ENCODE measurements around the gene RPS6KA2.

The RPS6KA2 gene

DNA sequence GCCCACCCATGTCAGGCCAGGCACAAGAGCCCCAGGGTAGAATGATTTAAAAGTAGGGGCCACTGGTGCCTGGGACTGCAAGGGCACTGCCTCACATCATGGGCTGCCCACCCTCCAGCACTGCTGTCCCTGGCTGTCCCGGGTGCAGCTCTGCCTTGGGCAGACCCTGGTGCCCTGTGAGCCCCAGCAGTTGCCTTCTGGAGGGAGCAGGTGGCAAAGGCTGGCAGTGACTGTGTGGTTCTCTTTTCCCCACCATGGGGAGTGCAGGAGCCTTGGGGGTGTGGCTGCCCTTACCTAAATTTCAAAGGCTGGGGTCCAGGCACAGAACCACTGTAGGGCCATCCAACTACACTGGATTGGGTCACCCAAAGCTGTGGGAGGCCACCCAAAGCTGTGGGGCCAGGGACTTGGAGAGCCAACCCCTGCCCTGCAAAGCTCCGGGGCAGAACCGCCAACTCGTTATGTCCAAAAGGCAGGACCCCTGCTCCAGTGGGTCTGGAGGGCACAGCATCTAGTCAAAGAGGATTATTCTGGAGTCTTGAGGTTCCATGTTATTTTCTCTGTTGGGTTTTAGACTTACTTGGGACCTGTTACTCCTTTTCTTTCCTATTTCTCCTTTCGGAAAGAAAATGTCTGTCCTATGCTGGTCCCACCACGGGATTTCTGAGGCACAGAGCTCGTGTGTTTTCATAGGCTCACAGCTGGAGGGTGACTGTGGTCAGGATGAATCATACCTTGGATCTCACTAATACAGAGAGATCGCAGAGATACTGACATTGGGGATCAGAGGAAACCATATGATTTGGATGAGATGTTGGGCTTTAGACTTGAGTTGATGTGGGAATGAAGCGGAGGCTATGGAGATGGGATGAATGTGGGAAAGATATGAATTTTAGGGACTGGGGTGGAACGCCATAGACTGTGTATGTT lies 105.9 kb downstream of the RPS6KA2 start:
- DNase-seq, result no peak

DNA sequence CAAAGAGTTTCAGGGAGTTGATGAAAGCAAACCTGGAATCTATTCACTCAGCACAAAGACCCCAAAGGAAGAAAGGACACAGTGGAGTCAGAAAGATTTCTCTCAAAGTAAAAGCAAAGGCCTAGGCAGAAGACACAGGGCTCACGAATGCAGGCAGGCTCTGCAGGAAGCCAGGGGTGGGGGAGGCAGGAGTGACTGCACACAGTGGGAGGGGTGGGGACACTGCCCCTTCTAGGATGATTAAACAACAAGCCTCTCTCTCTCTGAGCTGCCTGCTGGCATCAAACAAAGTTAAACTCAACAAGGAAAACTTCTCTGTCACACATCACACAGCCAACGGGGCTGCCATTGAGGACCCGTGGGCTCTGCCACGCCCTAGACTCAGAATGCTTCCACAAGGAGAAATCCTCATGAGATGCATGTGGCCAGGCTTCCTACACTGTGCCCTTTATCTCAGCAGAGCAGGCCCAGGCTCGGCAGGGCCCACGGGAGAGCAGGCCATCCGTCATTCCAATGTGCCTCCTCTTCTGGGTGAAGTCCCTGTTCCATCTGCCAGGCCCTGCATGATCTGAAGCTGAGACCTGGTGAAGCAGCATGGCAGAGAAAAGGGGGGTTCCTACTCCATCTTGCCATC lies 110.7 kb downstream of the RPS6KA2 start:
- DNase-seq, result no peak

DNA sequence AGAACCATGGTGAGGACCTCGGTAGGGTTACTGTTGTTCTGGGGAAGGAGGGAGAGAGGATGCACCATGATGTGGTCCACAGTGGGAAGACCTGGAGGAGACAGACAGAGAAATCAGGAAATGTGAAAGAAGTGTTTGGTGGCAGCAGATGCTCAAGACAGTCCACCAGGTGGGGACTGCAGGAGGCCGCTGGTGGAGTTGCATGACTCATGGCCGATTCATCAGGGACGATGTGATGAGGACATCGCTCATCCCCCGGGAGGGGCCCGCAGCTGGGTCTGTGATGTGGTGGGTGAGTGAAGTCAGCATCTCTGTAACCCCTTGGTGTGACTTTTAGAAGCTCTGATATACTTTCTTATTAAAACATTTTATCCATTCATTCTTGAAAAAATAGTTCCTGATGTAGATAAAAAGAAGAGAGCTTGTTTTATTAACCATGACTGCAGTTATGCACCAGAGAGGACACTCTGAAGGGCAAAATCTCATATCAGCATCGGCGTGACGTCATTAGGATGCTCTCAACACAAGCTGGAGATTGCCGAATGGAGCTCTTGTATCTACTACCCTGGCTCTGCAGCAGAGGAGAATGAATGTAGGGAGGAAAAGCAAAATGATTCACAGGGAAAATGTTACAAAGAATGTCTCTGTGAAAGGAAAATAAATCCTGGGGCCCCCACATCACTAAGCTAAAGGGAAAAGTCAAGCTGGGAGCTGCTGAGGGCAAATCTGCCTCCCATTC lies 111.8 kb downstream of the RPS6KA2 start:
- no peak for DNase-seq

DNA sequence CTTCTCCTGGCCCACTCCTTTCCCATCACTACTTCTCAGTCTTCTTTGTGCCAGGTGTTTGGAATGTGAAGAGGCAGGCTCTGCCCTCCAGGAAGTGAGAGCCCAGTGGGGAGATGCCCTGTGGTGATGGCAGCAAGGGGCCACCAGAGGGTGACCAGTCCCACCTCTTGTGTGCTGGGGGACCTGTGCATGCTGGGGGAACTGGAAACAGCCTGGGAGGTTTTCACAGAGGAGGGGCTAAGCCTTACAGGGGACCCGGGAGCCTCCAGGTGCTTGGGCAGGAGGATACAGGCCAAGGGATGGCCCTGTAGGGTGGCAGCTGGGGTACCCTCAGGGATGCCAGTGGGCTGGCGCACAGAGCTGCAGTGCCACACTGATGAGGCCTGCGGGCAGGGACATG lies 112.9 kb downstream of the RPS6KA2 start:
- no peak for DNase-seq

DNA sequence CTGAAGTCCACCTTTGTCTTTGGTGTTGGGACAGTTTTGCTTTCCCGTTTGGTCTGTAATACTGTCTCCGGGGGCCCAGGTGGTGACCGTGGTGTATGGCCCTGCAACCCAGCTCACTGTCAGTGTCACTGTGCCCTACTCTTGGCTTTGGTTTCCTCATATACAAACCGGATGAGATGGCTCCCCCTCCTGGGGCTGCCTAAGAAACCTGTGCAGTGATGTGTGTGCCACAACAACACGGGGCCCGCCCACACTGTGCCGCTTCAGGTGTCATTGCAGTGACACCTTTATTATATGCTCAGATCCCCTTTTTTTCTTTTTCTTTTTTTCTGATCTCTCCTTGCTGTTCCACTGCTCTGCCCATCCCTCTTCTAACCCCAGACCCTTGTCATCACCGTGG lies 114.5 kb downstream of the RPS6KA2 start:
- no peak for DNase-seq

DNA sequence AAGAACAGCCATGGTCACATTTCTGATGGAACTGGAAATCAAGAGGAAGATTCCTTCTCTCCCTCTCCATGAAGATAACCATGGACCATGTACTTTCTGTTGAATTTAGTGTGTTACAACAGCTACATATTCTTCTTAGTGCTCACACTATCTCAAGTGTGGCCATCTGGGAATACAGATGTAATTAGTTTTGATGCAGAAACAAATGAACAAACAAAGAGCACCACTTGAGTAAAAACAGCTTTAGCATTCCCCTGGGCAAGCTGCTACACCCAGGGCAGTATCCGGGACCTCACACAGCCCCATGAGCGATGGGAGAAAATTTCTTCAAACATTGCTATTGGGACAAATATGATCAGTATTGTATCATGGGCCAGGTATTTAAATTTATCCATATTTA lies 115.7 kb downstream of the RPS6KA2 start:
- no peak for DNase-seq

DNA sequence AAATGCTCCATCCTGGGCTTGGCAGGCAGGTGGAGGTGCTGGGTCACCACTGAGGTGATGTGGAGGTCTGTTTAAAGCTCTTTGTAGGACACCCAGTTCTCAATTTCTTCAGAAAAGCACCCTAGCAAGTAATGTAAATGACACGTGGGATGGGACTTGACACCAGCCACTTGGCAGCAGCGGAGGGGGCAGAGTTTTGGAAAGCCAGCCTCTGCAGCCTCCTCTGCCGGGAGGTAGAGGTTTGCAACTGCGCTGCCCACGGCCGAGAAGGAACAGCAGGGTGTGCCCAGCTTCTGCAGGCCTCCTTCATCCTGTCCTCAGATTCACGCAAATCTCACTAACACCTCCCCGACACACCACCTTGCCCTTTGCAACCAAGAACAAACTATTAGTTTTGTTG lies 117.9 kb downstream of the RPS6KA2 start:
- DNase-seq, result no peak

DNA sequence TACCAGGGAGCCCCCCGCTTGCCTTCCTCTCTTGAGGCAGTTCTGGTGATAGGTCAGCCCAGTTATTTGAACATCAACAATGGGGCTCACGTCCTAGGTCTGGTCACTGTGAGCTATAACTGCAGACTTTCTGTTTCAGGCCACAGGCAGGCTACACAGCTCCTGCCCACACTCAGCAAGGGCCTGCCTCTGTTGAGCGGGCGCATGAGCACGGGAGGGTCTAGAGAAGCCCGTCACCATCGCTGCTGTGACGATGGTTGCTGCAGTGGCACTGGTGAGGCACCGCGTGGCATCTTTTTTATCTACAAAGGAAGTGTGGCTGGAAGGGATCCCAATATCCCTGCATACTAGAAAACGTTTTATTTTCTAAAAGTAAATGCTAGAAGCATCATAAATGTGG lies 118.3 kb downstream of the RPS6KA2 start:
- DNase-seq, result no peak

DNA sequence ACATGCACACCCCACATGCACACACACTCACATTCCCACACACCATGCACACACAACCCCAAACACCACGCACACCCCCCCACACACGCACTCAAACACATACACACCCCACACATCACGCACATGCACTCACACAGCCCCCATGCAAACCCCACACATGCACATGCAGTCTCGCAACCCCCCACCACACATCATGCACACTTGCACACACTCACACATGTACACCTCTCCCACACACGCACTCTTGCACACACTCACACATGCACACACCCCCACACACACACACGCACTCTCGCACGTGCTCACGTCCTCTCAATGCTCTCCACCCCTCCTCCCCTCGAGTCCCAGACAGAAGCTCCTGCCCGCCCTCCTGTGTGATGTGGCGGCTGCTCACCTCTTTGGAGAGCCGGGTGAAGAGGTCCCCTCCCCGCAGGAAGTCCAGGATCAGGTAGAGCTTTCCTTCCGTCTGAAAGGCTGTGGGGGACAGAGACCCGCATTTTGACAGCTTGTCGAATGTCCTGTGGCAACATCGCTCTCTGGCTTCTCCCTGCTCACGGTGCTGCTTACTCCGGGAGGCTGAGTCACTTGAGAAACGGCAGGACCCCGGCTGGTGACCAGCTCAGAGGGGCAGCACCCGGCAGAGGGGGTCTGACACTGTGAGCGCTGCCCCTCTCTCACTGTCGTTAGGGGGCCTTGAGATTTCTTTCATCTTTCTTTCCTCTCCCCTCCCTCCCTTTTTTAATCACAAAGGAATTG lies 119.1 kb downstream of the RPS6KA2 start:
- DNase-seq, result no peak

DNA sequence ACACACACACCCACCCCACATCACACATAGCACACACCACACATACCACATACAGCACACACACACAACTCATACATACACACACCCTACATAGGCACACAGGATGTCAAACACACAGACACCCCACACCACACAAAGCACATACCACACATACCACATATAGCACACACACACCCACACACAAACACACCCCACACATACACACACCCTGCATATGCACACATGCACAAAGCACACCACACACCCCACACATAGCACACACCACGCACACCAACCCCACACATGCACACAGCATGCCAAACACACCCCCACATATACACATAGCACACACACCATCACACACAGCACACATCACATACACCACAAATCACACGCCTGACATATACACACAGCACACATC lies 119.7 kb downstream of the RPS6KA2 start:
- no peak for DNase-seq

DNA sequence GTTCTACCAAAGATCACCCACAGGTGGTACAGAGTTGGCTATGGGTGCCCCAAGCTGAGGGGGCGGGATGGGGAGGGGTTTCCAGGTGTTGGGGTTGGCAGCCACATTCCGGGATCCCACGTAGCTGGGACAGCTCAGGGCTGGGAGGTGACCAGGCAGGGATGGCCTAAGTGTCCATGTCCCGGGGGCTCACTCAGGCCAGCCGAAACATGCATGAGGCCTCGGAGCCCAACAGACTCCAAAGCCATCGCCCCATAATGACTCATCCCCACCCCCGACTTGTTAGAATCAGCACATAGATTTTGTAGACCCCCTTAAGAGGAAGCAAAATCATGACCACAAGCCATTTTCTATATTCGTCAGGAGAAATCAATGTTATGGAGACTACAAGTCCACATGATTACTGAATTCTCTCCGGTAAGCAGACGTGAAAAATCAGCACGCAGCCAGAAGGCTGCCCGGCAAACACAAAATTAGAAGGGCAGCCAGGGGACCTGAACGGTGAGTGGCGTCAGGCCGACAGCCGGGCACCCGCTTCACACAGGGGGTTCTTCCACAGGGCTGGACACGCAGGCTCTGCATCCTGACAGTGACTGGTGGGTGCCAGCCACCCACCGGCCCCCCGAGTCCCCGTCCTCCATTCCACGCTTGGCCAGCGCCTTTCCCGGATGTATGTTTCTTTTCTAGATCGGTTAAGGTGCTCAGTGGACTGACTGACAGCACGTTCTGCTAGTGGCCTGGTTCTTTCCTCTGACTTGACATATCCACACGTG lies 121.7 kb downstream of the RPS6KA2 start:
- DNase-seq, result no peak

DNA sequence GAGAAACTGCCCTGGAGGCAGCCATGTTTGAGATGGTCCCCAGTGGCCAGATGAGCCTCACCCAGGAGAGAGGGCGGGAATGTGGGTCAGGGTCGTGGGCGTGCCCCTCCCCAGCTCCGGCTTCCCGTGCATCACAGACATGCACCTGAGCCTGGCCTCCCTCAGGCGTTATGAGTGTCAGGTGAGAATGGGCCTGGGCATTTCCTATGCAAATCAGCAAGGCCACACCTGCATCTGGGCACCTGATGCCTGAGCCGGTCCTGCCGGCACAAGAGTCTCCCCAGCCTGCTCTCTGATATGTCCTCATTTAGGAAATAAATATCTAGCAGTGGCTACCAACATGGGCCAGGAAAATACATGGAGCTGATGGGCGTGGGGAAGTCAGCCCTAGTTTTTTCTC lies 123.0 kb downstream of the RPS6KA2 start:
- no peak for DNase-seq

DNA sequence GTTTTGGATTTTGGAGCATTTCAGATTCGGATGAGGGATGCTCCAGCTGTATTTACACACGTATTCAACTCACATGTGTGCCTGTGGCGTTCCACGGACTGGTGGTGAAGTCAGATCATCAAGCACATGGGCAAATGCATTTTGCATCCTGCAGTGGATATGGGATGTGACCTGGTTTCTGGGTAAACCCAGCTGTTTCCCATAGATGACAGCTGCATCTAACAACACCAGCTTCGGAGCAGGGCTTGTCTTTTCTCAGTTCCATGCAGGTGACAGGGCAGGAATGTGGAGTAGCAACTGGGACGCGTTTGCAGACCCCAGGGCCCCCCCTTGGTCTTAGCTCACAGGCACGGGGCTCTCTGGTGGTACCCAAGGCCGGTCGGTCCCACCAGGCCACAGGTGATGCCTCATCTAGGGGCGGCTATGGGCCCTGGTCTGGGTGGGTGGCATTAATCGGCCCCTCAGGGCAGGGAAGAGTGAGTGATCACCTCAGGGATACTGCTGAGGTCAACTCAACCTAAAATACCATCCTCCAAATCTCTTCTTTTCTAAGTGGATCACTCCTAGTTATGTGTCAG lies 123.8 kb downstream of the RPS6KA2 start:
- no peak for DNase-seq

DNA sequence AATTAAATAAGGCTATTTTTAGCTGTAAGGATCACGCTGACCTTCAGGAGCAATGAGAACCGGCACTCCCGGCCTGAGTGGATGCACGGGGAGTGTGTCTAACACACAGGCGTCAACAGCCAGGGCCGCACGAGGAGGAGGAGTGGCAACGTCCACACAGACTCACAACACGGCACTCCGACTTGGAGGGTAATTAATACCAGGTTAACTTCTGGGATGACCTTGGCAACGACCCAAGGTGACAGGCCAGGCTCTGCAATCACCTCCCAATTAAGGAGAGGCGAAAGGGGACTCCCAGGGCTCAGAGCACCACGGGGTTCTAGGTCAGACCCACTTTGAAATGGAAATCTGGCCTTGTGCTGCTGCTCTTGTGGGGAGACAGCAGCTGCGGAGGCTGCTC lies 124.6 kb downstream of the RPS6KA2 start:
- DNase-seq, result no peak

DNA sequence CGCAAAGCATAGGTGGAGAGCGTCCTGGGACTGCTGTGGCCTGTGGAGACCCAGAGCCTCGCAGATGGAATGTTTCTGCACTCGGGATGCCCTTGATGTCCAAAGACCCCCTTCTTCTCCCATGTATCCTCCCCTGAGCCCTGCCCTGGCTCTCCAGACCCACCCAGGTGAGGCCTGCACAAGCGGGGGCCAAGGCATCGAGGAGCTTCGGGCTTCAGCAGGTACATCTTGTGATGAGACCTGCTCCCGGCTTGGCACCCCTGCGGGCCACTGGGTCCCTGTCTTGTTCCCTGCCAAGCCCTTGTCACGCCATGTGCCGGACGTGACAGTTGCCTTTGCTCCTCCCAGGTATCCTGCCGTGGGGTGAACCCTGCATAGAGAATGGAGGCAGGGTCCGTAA lies 125.8 kb downstream of the RPS6KA2 start:
- DNase-seq, result no peak

DNA sequence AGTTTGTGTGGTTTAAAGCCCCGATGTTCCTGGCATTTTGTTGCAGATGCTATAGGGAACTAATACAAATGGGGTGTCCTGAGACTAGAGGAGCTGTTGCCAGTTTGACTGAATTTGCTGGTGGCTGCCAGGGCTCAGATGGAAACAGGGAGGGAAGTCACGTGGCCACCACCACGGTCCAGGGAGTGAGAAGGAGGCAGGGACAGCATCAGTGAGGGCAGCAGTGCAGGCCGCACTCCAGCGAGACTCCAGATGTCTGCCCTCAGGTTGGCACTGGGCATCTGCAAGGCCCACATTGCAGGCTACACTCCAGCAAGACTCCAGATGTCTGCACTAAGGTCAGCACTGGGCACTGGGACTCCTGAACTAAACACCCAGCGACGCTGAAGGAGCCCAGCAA lies 126.8 kb downstream of the RPS6KA2 start:
- no peak for DNase-seq

DNA sequence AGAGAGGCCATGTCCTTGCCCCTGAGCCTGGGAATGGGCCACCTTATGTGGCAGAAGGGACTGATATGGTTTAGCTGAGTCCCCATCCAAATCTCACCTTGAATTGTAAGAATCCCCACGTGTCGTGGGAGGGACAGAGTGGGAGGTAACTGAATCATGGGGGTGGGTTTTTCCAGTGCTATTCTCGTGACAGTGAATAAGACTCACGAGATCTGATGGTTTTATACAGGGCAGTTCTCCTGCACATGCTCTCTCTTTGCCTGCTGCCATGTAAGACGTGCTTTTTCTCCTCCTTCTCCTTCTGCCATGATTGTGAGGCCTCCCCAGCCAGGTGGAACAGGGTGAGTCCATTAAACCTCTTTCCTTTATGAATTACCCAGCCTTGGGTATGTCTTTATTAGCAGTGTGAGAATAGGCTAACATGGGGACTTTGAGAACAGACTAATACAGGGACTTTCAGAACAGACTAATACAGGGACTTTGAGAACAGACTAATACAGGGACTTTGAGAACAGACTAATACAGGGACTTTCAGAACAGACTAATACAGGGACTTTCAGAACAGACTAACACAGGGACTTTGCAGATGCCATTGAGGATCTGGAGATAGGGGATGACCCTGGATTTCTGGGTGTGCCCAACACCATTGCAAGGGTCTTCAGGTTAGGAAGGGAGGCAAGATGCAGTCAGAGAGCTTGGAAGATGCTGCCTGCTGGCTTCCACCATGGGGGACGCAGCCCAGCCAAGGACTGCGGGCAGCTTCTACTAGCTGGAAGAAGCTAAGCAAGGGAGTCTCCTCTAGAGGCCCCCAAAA lies 127.5 kb downstream of the RPS6KA2 start:
- no peak for DNase-seq

DNA sequence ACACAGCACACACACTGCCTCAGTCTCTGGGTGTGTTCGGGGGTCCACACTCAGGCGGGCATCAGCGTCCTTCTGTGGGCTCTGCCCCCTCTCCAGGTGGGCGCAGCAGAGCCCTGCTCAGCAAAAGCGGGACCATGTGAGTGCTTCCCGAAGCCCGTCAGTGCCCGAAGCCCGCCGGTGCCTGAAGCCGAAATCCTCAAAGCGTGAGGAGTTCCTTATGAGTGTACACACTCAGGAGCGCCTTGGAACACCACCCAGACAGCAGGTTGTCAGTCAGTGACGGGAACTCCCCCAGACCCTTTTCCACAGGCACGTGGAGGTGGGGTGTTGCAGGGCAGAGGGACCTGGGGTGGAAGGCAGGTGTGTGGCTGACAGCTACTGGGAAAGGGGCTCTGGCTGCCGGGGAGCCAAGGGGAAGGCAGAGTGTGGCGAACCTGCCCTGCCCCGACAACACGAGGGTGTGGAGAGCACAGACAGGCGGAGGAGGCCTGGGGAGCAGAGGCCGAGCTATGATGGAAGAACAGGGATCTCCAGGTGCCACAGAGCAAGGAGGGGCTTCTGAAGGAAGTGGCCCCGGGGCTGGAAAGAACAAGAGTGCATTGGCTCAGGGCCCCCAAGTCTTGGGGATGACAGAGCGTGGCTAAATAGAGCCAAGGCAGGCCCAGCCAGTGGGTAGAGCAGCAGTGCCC lies 128.2 kb downstream of the RPS6KA2 start:
- DNase-seq, result no peak

DNA sequence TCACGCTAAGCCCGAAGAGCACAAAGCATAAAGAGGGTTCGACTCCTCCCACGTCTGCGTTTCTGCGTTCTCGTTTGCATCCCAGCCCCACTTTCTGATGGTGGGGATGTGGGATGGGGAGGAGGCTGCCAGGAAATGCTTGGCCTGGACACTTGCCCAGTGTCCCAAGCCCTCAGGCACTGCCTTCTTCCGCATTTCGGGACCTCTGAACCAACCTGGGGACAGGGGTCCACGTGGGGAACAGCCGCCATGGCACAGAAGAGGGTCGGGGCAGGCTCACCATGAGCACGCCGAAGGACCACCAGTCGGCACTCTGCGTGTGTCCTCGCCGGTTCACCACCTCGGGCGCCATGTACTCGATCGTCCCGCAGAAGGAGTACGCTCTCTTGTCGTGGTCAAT lies 128.8 kb downstream of the RPS6KA2 start:
- no peak for DNase-seq

Measured in GDM1 (cell line).